Activated CD8-positive, alpha-beta memory T cell treated with anti-CD3 and anti-CD28 coated beads, Interleukin-2, amount 50 U/mL, for 1 hour (primary cell): ENCODE measurements around the gene MTERF4.

Source experiments
- DNase-seq: peaks from one replicate; pipeline ENCODE4 v3.0.0-alpha.2; 2020; ENCODE audit errors: extremely low read depth

The MTERF4 gene

DNA sequence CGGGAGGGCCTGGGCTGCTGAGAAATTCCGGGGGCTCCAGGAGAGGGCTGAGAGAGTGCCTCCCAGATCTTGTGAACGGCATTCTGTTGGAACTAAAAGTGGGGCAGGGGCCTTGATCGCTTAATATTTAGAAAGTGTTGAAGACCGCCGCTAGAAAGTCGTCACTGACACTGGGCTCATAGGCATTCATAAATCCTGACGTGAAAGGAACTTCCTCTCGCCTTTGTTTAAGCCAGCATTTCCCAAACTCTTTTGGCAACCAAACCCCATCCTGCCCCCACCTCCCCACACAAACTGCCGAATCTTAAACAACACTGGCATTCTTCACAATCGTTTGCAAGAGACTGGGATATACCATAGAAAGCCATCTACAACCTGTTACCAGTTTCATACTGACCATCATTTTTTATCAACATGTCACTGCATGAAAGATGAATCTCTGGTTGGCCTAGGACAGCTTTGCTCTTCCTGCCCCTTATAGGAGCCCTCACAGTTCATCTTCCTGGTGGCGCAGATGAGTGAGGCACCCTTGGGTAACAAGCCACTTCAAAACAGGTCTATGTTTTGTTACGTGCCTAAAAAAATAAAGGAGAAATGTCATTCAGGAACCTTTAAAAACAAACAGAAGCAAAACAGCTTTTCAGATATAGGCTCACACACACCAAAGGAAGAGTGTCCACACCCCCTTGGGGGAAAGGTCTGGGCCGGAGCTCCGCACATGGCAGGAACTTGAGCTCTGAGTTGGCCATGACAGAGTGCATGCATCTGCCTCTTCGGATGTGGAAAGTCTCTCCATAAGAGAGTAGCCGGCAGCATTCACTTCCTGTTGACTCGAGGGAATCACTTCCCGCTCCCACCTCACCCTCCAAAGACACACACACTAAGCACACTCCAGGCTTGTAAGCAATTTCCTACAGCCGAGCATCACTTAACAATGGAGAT is 13.0 kb downstream of the MTERF4 start:
- DNase-seq = no peak

DNA sequence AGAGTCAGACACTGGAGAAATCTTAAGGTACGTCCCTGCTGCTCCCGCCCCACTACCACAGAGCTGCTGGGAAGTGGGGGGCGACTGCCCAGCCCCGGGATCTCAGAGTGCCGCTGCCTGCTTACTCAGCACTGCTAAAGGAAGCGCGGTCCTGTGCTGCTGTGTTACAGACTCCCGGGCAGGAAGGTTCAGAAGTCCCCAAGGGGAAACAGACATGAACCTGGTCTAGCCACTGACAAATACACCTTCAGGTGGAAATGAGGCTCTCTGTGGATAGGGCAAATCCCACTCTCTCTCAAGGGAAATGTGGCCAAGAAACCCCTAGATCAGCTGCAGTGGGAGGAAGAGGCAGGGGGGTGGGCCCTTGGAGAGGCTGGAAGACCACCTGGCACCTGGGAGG is 13.7 kb downstream of the MTERF4 start:
- no peak for DNase-seq

- DNase-seq = no peak
Observed at GRCh38 chr2:241087420-241088268, 14.4 kb downstream of the MTERF4 start.

GRCh38 chr2:241084856-241085444 is 17.1 kb downstream of the MTERF4 start:
- no peak for DNase-seq

DNA sequence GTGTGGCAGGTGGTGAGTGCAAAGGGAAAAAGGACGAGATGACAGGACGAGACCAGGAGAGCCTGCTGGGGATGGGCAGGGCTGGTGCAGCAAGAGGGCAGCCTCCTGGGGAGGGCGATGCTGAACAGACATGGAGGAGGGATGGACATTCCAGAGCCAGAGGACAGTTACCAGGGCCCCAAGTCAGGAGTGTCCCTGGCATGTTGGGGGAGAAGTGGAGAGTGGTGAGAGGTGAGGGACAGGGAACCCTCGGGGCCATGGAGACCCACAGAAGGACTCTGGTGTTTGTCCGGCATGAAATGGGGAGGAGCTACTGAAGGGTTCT is 19.0 kb downstream of the MTERF4 start:
- DNase-seq = no peak

DNA sequence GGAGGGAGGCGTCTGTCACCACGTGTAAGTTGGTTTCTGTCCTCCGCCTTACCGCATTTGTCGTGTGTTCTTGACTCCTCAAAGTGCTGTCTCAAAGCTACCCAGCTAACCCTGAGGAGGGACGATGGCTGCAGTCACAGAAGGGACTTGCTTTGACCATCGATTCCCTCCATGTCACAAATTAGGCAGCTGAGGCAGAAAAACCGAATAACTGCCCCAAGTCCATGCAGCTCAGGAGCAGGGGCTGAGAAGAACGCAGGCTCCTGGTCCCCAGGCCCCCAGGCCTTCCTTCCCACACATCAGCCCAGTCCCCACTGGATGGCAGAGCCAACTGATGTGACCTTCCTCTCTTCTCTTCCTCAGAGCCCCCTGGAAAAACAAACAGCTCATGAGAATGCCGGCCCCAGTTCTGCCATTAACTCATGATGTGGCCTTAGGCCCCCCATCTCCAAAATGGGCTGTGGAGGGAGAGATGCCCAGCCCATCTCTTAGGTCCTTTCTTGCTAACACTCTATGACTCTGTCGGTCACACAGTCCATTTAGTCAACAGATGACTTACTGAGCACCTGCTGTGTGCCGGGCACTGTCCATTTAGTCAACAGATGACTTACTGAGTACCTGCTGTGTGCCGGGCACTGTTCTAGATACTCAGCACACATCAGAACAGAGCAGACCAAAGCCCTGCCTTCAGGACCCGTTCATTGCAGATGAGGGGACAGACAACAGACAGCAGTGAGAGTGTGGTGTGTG is 19.6 kb downstream of the MTERF4 start:
- DNase-seq = no peak

GRCh38 chr2:241081643-241082340 is 20.3 kb downstream of the MTERF4 start:
- no peak for DNase-seq

- no peak for DNase-seq
Observed at GRCh38 chr2:241081190-241081642, 20.9 kb downstream of the MTERF4 start.

GRCh38 chr2:241080405-241081189 is 21.5 kb downstream of the MTERF4 start:
- DNase-seq = no peak

- no peak for DNase-seq
Observed at GRCh38 chr2:241074901-241075540, 27.1 kb downstream of the MTERF4 start.

- DNase-seq = no peak
Observed at GRCh38 chr2:241074065-241074818, 27.8 kb downstream of the MTERF4 start.

GRCh38 chr2:241073166-241074064 is 28.7 kb downstream of the MTERF4 start:
- no peak for DNase-seq

GRCh38 chr2:241072553-241073165 is 29.4 kb downstream of the MTERF4 start:
- no peak for DNase-seq

- no peak for DNase-seq
Observed at GRCh38 chr2:241072151-241072550, 29.9 kb downstream of the MTERF4 start.

GRCh38 chr2:241071677-241072111 is 30.4 kb downstream of the MTERF4 start:
- no peak for DNase-seq

DNA sequence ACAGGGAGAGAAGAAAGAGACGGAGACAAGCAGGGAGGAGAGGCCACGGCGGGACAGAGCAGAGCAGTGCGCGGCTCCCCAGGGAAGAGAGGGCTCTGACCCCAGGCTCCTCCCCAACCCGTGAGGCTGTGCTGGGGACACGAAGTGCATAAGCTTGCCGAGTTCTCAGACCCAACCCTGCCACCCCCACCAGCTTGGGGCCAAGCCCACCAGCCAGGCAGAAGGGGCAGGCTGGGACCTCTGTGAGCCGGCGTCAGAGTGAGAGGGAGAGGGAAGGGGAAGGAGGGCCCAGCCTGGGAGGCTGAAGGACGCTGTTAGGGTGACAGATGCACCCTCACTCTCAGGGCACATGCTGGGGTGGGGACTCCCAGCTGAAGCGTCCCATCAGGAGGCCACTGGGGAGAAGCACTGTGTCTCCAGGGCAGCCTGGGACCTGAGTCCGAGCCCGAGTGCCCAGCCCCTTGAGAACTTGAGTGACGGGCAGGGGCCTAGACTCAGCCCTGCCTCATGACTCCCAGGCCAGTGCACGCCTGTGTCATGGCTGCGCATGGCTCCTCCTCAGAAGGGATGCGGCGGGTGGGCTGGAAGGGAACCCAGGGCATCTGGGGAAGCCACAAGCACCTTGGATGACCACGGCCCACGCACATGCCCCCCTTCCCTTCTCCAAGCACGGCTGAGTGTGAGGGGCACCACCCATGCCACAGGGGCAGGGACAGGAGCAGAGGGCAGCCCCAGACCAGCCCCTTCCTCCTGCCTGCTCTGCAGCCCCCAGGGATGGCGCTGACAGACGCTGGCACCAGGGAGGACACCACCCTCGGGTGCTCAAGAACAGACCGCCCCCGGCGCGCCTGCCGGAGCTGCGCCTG is 31.0 kb downstream of the MTERF4 start:
- no peak for DNase-seq
